T-helper 1 cell (primary cell): Measurements from ENCODE around the gene DCPS.
"Not testable (repeated sequence)": the region's sequence is repeated elsewhere in the genome, so short reads cannot be mapped to it uniquely, and the experiment has no call there.

Experiments used
- DNase-seq, 5 donors: peaks; one replicate each; pipeline ENCODE4 v3.0.0-alpha.2; 2012 to 2020
- total RNA-seq, 4 donors: gene quantifications; one replicate each; lab custom pipeline; 2026; lab: John Stamatoyannopoulos, UW

DCPS gene, protein sequence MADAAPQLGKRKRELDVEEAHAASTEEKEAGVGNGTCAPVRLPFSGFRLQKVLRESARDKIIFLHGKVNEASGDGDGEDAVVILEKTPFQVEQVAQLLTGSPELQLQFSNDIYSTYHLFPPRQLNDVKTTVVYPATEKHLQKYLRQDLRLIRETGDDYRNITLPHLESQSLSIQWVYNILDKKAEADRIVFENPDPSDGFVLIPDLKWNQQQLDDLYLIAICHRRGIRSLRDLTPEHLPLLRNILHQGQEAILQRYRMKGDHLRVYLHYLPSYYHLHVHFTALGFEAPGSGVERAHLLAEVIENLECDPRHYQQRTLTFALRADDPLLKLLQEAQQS
- 16.4 to 26.1 (median 20.7) reads per million in 4 donors for total RNA-seq

DNA sequence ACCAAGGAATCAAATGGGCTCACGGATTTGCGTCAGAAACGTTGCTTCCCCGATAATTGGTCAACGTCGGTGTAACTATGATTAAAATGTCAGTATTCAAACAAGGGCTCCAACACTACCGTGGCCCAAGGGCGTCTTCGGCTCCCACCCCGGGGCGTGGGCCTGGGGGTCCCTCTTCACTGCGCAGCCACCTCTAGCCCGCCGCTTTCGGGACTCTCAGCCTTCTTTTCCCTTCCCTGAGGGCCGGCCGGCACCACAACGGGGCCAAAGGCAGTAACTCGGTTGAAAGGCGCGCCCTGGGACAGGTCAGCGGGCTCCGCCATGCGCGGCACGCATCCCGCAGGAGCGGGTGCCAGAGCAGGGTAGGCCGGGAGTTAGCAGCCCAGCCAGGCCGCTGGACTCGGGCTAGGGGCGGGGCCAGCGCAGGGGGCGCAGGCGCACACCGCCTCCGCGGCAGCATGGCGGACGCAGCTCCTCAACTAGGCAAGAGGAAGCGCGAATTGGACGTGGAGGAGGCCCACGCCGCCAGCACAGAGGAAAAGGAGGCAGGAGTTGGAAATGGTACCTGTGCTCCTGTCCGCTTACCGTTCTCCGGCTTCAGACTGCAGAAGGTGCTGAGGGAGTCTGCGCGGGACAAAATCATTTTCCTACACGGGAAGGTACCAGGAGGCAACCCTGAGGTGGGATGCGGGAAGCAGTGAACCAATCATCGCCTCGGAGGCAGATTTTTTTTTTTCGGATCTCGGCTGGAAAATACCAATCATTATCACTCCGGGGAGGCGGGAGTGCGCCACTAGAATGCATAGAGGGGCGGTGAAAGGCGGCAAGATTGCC lies at the start of gene DCPS:
TSS of gene DCPS (plus strand) at position 438 of the 834 bp plus-strand sequence. CDS start at position 459, 21 bp downstream.
- peak; percentile 73 to 89 (median 78) for DNase-seq

DNA sequence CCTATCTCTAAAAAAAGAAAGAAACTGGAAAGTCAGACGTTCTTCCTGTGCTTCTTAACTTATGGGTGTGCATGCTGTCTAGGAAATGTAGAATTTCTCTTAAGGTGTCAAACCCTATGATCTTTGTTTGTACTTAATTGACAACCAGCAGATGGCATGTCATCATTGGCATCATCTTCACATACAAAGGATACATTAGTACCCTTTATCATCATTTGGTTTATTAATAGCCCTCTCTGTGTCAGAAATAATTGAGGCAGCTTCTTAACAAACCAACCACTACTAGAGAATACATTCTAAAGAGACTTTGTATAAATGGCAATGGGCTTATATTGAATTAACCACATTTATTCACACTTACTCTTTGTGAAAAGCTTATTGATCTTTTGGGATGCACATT lies 49.0 kb upstream of the DCPS start:
- no peak for DNase-seq

DNA sequence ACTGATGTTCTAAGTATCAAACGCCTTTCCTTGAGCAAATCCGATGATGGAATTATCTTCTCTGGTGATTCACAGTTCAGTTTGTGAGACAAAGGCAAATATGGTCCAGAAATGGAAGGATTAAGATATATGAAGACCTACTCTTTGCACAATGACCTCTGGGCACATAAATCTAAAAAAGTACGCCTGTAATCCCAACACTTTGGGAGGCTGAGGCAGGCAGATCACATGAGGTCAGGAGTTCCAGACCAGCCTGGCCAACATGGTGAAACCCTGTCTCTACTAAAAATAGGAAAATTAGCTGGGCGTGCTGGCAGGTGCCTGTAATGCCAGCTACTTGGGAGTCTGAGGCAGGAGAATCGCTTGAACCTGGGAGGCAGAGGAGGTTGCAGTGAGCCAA lies 48.4 kb upstream of the DCPS start:
- DNase-seq = not testable (repeated sequence)

DNA sequence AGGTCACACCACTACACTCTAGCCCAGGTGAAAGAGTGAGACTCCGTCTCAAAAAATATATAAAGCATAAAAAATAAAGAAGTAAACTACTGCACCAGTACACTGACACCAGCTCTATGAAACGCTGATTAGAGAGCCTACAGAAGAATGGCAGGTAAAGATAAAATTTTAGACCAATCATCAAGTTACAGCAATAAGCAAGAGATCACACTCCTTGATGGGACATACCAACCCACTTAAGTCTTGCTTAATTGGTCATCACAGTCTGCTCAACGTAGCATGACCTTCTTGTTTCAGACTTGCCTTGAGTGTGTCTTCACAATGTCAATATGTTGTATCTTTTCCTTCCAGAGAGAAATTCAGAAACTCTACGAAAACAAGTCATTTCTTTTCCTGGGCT lies 47.6 kb upstream of the DCPS start:
- no peak for DNase-seq

DNA sequence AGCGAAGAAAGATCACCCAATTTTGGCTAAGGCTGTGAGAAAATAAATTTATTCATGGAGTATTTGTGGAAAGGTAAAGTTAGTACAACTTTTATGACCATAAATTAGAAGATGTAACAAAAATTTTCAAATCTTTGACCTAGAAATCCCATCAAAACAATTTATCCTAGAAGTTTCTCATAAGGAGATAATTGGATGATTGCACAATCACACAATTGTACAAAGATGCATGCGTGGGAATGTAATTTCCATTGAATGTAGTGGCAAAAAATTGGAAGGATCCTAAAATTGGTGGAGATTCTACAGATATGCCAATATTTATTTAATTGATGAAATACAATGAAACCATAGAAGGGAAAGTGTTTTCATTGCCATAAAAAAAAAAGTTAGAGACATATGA lies 46.7 kb upstream of the DCPS start:
- DNase-seq = no peak

DNA sequence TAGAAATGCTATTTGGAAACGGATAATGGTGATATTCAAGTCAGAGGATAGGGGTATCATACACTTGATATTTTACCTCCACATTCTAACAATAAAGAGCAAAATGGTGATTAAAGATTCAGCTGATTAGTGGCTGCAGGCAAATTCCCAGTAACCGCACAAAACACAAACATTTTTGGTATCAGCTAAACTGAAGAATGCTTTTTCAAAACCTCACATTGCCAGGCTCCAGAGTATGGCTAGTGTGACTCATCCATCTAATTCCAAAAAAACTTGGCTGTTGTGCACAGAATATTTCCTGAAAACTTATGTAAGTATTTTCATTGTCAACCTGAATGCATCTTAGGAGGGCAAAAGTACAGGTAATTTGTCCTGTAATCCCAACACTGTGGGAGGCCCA lies 46.1 kb upstream of the DCPS start:
- no peak for DNase-seq

DNA sequence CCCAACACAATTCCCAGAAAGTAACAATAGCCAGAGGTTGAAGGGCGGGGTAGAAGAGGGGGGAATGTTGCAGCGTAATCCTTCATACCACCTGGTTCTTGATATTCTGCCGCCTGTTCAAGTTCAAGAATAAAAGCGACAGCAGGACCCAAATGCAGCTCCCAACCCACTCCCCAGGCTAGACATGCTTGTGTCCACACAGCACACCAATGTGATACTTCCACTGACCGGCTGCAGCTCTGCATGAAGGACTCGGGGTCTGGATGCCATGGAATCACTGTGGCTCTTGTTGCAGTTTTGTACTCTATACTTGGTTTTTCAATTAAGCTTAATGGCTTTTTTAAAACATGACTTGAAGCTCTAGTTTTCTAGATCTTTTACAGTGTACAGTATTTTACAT lies 41.6 kb upstream of the DCPS start:
- DNase-seq = no peak

DNA sequence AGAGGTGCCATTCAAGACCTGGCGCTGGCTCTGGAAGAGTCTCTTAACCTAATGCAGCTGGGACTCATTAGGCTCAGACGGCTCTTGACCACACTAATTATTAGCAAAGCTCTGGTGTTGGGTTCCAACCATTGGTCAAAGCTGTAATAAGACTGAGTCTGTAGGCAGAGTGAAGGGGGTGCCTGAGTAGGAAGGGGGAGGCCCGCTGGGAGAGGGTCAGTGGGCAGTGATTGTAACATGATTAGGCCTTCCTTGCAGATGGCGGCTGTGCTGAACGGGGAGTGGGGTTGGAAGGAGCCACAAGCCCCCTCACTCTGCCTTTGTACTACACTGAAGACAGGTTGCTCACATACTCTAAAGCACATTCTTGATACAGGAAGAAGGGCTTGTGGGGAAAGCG lies 40.4 kb upstream of the DCPS start:
- no peak for DNase-seq

DNA sequence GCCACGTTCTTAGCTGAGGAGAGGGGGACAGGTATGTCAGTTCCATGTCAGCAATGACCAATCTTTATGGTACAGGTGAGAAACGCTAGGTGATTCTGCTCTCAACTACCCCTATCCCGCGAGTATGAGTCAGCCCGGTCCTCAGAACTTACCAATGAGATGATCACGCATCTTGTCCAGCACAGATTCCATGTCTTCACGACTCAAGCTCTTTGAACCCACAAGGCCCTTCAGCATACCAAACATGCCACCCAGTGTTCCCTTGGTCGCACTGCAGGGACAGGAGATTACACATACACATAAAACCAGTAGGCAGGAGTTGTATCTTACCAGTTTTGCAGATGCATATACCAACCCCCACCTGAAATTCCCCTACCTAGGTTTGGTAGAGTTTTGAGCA lies 38.0 kb upstream of the DCPS start:
- DNase-seq = no peak

DNA sequence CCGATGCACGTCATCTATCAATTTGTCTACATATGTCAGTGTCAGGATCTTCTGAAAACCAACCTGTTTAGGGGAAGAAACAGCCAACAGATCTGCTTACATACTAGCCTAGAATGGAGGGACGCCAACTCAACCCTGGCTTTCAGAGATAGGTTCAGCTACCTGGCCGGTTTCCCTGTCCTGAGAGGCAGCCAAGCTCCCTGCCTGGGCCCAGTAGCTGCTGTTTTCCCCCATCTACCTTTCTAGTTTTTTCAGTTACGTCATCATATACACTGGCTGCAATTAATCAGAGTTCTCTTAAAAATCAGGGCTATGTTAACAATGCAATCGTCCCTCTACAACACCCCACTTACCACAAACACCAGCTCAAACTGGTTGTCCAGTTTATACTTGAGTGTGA lies 36.2 kb upstream of the DCPS start:
- DNase-seq = no peak

DNA sequence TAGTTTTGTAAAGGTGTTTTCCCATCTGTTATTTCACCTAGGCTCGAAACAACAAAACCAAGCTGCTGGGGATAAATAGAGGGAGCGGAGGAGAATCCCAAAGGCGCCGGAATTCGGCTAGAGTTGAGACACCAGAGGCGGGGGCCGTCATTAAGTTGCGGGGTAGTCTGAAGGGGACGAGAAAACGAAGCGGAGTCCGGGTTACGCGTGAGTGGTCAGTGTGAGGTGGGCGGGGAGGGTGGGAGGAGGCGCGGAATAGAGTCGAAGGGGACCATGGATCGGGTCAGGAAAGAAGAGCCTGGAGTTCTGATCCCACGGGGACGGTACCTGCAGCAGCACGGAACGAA lies 35.5 kb upstream of the DCPS start:
- no peak for DNase-seq

DNA sequence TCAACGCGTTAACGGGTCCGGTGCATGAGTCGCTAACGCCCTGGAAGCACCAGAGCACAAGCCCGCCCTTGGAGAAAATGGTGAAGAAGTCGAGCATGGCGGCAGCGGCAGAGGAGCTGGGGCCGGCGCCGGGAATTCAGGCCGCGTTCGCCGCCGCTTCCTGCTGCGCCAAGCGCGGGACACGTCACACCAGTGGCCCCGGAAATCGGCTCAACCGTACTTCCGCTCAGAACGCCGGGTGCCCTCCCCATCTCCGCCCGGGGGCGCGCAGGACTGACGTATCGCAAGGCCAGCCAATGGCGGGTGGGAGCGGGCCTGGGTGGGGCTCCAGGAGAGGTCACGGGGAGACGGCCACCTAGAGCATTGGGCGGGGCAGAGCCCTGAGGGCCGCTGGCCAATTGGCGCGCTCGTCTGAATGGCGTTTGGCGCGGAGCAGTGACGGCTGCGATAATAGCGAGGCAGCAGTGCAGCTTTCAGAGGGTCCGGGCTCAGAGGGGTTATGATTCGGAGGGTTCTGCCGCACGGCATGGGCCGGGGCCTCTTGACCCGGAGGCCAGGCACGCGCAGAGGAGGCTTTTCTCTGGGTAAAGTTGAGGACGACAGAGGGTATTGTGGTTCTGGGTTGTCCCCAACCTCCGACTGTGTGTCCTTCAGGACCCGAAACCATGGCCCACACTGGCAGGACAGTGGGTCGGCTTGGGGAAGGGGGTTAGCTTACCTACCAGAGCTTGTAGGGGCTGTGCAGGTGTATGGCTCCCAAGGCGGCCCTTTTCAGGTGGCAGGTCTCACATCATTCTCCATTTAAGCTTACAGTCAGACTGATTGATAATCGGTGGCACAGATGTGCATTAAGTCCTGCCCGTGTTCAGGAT lies 34.9 kb upstream of the DCPS start, which contains the start of the genes FOXRED1 and SRPRA:
TSS of gene FOXRED1 (plus strand) at position 447 of the 872 bp plus-strand sequence. CDS start at position 500, 53 bp downstream.
TSS of gene SRPRA (minus strand) at position 188 of the 872 bp plus-strand sequence. CDS start at position 97, 91 bp downstream.
- DNase-seq = peak; percentile 99 to 100 (median 100)

DNA sequence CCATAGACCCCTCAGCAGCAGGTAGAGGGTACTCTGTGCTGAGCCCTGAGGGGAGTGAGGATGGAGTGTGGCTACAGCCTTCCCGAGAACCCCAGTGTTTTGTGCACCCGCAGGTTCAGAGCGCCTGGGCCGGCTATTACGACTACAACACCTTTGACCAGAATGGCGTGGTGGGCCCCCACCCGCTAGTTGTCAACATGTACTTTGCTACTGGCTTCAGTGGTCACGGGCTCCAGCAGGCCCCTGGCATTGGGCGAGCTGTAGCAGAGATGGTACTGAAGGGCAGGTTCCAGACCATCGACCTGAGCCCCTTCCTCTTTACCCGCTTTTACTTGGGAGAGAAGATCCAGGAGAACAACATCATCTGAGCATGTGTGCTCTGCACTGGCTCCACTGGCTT lies 26.5 kb upstream of the DCPS start:
- no peak for DNase-seq

DNA sequence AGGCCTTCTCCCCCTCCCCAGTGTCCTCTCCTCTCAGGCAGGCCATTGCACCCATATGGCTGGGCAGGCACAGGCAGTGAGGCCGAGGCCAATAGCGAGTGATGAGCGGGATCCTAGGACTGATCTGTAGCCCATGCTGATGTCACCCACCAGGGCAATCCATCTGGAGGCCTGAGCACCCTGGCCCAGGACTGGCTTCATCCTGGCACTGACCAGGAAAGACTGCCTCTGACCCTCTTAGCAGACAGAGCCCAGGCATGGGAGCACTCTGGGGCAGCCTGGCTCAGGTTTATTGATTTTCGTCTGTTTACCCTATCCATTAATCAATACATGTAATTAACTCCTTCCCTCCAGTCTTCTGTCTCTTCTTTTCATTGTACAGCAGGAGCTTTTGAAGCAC lies 26.1 kb upstream of the DCPS start:
- no peak for DNase-seq

DNA sequence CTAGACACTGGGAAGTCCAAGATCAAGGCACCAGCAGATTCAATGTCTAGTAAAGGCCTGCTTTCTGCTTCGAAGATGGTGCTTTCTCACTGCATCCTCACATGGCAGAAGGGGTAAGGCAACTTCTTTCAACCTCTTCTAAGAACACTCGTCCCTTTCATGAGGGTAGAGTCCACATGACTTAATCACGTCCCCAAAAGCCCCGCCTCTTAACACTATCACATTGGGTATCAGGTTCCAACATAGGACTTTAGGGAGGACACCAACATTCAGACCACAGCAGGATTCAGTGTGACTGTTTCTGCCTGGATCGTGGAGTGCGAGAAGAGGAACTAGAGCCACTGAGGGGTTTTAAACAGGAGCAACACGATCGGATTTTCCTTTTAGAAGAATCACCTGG lies 24.7 kb upstream of the DCPS start:
- no peak for DNase-seq

DNA sequence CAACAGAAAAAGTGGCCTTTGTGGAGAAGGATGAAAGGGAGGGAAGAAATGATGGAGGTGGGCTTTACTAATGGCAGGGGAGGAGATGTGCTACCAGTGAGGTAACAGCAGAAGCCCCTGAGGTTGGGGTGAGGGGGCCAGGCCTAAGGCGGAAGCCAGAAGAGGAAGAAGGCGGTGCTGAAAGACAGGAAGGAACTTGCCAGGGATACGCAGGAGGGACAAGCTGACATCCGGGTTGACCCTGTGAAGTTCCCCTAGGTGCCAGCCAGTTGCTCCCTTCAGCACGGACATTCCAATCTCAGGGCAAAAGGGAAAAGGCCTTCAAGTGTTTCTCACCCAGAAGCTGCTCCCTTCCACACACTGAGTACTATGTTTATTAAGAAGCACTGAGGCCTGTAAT lies 23.3 kb upstream of the DCPS start:
- no peak for DNase-seq

DNA sequence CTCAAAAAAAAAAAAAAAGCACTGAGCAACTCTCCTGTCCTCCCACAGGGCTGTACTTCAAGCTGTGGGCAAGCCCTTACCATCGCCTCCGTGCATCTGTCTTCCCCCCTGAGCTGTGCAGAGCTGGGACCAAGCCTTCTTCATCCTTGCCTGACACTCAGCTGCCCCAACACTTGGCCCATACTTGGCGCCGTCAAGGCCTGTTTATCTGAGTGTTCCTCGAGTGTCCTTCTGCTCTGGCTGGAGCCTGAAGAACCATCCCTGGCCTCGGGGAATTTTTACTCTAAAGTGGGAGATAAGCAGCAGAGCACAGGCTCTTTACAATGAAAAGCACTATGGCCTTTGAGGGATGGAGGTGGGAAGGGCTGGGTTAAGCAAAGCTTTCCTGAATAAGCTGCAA lies 22.6 kb upstream of the DCPS start:
- no peak for DNase-seq

DNA sequence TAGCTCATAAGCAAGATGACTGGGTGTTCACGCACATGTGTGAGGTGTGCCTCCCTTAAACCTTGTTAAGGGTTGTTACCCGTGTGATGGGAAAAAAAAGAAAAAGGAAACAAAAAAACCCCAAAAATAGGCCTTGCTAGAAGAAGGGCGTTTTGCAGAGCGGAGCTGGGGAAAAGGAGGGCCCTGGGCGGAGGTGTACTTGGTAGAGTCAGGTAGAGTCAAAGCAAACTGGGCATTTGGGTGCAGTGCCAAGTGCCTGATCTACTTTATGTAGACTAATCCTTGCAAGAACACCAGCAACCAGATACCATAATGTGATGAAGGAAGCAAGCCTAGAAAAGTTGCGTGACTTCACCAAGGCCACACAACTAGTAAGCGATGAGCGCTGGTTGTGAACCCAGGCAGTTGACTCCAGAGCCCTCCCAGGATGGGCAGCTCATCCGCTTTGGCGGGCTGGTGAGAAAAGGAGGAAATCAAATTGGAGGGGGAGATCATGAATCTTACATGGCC lies 22.1 kb upstream of the DCPS start:
- DNase-seq = no peak

DNA sequence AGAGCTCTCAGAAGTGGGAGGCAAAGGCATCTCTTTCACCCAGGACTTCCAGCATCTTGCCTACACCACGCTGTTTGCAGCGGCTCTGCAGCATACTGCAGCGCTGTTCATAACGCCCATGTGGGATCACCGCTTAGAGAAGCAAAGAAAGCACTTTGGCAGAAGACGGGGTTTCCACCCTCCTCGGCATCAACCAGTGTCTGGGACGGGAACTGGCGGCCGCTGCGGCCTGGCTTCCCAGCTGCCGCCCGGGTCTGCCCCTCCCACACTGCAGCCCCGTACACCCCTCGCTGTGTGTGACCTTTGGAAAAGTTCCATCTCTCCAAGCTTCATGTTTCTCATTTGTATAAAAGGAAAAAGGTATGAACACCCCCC lies 21.5 kb upstream of the DCPS start:
- DNase-seq = peak in 2 of 5 donors; percentile 29 to 52

DNA sequence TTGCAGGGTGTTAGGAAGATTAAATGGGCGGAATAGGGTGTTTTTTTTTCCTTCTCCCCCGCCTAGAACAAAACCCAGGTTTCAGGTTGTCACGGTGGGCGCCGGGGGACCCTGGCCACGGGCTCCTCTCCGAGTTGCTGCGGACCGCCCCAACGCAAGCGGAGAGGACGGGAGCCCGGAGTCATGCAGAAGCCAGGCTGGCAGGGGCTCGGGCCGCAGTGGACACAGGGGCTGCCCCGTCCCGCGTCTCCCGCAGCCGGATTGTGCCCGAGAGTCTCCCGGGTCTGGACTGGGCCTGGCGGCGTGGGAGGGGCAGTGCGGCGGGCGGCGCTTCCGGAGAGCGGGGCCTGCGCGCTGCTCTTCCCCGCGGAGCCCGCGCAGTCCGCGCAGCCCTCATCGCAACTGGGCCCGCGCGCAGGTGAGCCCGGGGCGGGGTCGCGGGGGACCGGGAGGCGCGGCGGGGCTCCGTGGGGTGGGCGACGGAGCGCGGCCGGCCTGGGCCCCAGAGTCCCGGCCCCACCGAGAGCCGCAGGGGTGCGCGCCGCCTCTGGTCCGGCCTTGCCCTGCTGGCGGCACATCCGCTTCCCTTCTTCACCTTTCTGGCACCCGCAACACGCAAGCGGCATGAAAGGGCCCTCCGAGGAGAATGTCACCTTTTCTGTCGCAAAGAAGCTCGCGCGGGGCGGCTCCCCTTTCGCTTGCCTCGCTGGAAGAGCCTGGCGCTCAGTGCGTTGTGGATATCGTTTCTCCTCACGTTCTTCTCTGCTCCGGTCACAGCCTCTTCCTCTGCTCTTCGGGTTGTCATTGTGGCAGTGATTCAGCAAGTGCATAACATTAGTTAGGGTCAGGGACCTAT lies 20.9 kb upstream of the DCPS start, which contains the start of gene TIRAP:
TSS of gene TIRAP (plus strand) at position 358 of the 856 bp plus-strand sequence. CDS start 7,802 bp downstream, outside the sequence.
- peak; percentile 34 to 70 (median 51) for DNase-seq

DNA sequence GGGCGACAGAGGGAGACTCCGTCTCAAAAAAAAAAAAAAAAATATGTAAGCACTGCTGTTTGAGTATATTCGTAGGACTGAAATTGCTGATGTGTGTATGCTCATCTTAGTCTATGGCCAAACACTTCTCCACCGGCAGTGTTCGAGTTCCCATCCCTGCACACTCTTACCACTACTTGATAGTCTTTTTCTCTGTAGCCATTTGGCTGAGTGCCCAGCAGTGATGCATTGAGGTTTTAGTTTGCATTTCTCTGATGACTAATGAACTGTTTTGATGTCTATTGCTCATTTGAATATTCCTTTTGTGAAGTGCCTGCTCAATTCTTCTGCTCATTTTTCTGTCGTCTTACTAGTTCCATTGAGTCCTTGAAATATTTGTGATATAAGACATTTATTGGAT lies 19.0 kb upstream of the DCPS start:
- peak; percentile 43 to 82 (median 67) for DNase-seq

DNA sequence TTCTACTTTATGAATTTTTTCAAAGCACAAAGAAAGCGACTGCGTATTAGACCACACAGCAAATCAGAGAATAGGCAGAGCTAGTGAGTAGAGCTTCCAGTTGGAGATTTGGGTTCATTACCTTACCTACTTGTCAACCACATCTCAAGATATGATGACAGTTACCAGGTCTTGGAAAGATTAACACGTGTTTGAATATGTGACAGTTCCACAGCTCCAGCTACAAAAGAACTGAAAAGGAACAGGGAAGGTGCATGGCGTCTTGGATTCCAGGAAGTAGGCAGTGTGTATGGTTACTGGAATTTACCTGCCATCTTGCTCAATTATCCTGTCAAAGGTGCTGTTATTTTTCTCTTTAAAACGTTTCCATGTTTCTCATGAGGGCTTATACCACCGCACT lies 15.6 kb upstream of the DCPS start:
- DNase-seq = no peak
